ENCODE measurements around the gene CDK14. TPM values are rescaled to one million over a fixed set of nuclear protein-coding genes. Genes with fewer than 3 reads are reported as not detected.

The CDK14 gene
- total RNA-seq, 1 donor from 2014 or later = 1.6 TPM

DNA sequence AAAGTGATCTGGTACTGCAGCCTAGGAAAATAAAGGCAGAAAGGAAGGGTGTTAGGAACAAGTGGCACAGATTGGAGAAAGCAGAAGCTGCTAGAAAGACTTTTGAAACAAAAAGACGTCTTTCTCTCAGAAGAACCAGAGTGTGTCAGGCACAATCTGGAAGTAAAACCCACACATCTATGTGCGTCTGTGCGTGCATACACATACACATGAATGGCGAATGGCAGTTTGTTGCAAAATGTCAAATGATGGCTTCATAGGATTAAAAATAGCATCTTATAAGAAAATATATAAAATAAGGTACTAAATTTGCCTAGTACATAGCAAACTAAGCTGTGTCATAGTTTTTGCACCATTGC is 246.3 kb downstream of the CDK14 start:
- intact Hi-C loops (cut with micrococcal nuclease) = no loop called here
- Mint-ChIP-seq H3K4me3 (no peak overlapping the region), H3K36me3 (ENCODE audit: low read depth) (no peaks in the 10 kb centered on the region), H3K9me3 (peaks cover 9% of the 10 kb centered on the region), H3K4me1 (ENCODE audit: low read depth) (no peaks in the 10 kb centered on the region), H3K27me3 (ENCODE audit: insufficient read depth) (no peaks in the 10 kb centered on the region), H3K27ac (no peak overlapping the region)
- no peak for DNase-seq (ENCODE audit: low spot score)

DNA sequence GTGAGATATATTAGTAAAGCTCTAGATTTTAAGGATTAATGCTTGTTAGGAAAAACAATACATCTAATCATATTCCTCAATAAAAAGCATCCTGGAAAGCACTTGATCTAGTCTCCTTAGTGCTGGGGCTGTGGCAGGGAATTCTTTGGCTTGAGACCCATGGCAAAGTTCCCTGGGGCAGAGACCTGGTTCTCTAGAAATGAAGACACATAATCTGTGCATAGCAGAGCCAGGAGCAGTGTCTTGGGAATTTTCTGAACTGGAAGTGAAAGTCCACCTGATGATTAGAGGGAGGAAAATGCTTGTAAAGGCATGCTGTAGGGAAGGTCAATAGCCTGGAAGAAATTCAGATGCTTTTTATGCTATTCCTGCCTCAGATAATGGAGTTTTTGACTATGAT is 247.4 kb downstream of the CDK14 start:
- Mint-ChIP-seq H3K4me1 (ENCODE audit: low read depth) (no peaks in the 10 kb centered on the region), H3K4me3 (no peak overlapping the region), H3K27me3 (ENCODE audit: insufficient read depth) (no peaks in the 10 kb centered on the region), H3K9me3 (peaks cover 8% of the 10 kb centered on the region), H3K36me3 (ENCODE audit: low read depth) (no peaks in the 10 kb centered on the region), H3K27ac (no peak overlapping the region)
- no peak for DNase-seq (ENCODE audit: low spot score)
- intact Hi-C loops (cut with micrococcal nuclease) = no loop called here

GRCh38 chr7:90844421-90844820 is 248.3 kb downstream of the CDK14 start:
- DNase-seq (ENCODE audit: low spot score) = no peak
- Mint-ChIP-seq H3K9me3 (no peaks in the 10 kb centered on the region), H3K27ac (no peak overlapping the region), H3K27me3 (ENCODE audit: insufficient read depth) (no peaks in the 10 kb centered on the region), H3K4me3 (no peak overlapping the region), H3K4me1 (ENCODE audit: low read depth) (no peaks in the 10 kb centered on the region), H3K36me3 (ENCODE audit: low read depth) (no peaks in the 10 kb centered on the region)
- intact Hi-C loops (cut with micrococcal nuclease) = no loop called here

- no peaks in the 10 kb centered on the region for H3K36me3 Mint-ChIP-seq (ENCODE audit: low read depth)
- intact Hi-C loops (cut with micrococcal nuclease) = no loop called here
- no peaks in the 10 kb centered on the region for H3K4me1 Mint-ChIP-seq (ENCODE audit: low read depth)
- no peak overlapping the region for H3K4me3 Mint-ChIP-seq
- H3K27ac Mint-ChIP-seq = no peak overlapping the region
- H3K27me3 Mint-ChIP-seq (ENCODE audit: insufficient read depth) = no peaks in the 10 kb centered on the region
- no peaks in the 10 kb centered on the region for H3K9me3 Mint-ChIP-seq
- DNase-seq (ENCODE audit: low spot score) = no peak
Measured at GRCh38 chr7:90846192-90846591, 250.1 kb downstream of the CDK14 start.

- intact Hi-C loops (cut with micrococcal nuclease) = no loop called here
- Mint-ChIP-seq H3K36me3 (ENCODE audit: low read depth) (no peaks in the 10 kb centered on the region), H3K27me3 (ENCODE audit: insufficient read depth) (no peaks in the 10 kb centered on the region), H3K27ac (no peak overlapping the region), H3K4me1 (ENCODE audit: low read depth) (no peaks in the 10 kb centered on the region), H3K4me3 (no peak overlapping the region), H3K9me3 (no peaks in the 10 kb centered on the region)
- no peak for DNase-seq (ENCODE audit: low spot score)
Measured at GRCh38 chr7:90850066-90850465, 253.9 kb downstream of the CDK14 start.

- Mint-ChIP-seq H3K4me3 (no peak overlapping the region), H3K27me3 (ENCODE audit: insufficient read depth) (no peaks in the 10 kb centered on the region), H3K36me3 (ENCODE audit: low read depth) (no peaks in the 10 kb centered on the region), H3K9me3 (no peaks in the 10 kb centered on the region), H3K27ac (no peak overlapping the region), H3K4me1 (ENCODE audit: low read depth) (no peaks in the 10 kb centered on the region)
- DNase-seq (ENCODE audit: low spot score) = no peak
- intact Hi-C loops (cut with micrococcal nuclease) = no loop called here
Measured at GRCh38 chr7:90850471-90850870, 254.3 kb downstream of the CDK14 start.

GRCh38 chr7:90853205-90853604 is 257.1 kb downstream of the CDK14 start:
- intact Hi-C loops (cut with micrococcal nuclease) = no loop called here
- DNase-seq (ENCODE audit: low spot score) = no peak
- no peaks in the 10 kb centered on the region for H3K4me1 Mint-ChIP-seq (ENCODE audit: low read depth)

GRCh38 chr7:90856351-90857070 is 260.4 kb downstream of the CDK14 start:
- H3K27ac Mint-ChIP-seq = no peak overlapping the region
- H3K4me1 Mint-ChIP-seq (ENCODE audit: low read depth) = no peaks in the 10 kb centered on the region
- no peak overlapping the region for H3K4me3 Mint-ChIP-seq
- H3K27me3 Mint-ChIP-seq (ENCODE audit: insufficient read depth) = no peaks in the 10 kb centered on the region
- intact Hi-C loops (cut with micrococcal nuclease) = no loop called here
- no peaks in the 10 kb centered on the region for H3K36me3 Mint-ChIP-seq (ENCODE audit: low read depth)
- DNase-seq (ENCODE audit: low spot score) = no peak
- H3K9me3 Mint-ChIP-seq = no peaks in the 10 kb centered on the region

More at GRCh38 chr7:90853205-90853604, 257.1 kb downstream of the CDK14 start:
- no peaks in the 10 kb centered on the region for H3K27me3 Mint-ChIP-seq (ENCODE audit: insufficient read depth)
- H3K9me3 Mint-ChIP-seq = no peaks in the 10 kb centered on the region
- H3K36me3 Mint-ChIP-seq (ENCODE audit: low read depth) = no peaks in the 10 kb centered on the region
- no peak overlapping the region for H3K27ac Mint-ChIP-seq
- H3K4me3 Mint-ChIP-seq = no peak overlapping the region

GRCh38 chr7:90857603-90858002 is 261.5 kb downstream of the CDK14 start:
- intact Hi-C loops (cut with micrococcal nuclease) = no loop called here
- Mint-ChIP-seq H3K4me1 (ENCODE audit: low read depth) (no peaks in the 10 kb centered on the region), H3K4me3 (no peak overlapping the region), H3K27ac (no peak overlapping the region), H3K36me3 (ENCODE audit: low read depth) (no peaks in the 10 kb centered on the region), H3K27me3 (ENCODE audit: insufficient read depth) (no peaks in the 10 kb centered on the region), H3K9me3 (no peaks in the 10 kb centered on the region)
- DNase-seq (ENCODE audit: low spot score) = no peak

DNA sequence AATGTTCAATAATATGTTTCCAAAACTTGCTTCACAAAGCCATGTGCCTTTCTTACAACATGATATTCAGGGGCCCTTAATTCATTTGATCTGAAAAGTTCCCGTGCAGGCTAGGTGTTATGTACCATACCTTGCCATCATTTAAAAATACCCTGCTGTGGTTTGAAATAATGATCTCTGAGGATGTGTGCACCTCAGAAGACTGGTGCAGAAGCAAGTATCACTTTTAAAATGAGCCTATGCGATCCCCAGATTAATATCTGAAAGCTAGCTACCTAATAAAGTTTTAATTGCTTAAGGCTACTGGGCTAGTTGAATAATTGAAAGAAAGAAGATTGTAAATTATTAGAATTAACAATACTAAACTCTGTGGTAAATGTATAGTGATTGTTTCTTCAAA is 262.4 kb downstream of the CDK14 start:
- H3K27ac Mint-ChIP-seq = no peak overlapping the region
- no peak for DNase-seq (ENCODE audit: low spot score)
- no peak overlapping the region for H3K4me3 Mint-ChIP-seq
- H3K9me3 Mint-ChIP-seq = no peaks in the 10 kb centered on the region
- no peaks in the 10 kb centered on the region for H3K4me1 Mint-ChIP-seq (ENCODE audit: low read depth)
- no peaks in the 10 kb centered on the region for H3K36me3 Mint-ChIP-seq (ENCODE audit: low read depth)
- H3K27me3 Mint-ChIP-seq (ENCODE audit: insufficient read depth) = no peaks in the 10 kb centered on the region
- intact Hi-C loops (cut with micrococcal nuclease) = no loop called here

DNA sequence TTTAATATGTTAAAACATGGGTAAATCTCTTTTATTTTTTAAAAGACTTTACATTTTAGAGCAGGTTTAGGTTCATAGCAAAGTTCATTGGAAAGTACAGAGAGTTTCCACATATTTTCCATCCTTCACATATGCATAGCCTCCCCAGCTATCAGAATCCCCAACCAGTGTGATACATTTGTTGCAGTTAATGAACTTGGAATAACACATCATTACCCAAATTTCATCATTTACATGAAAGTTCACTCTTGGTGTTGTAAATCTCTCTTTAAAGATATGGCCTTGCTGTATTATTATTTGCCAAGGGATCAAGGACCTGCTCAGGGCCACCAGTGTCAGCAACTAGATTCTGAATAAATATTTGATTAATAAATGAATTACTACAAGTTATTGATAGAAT is 263.4 kb downstream of the CDK14 start:
- DNase-seq (ENCODE audit: low spot score) = no peak
- Mint-ChIP-seq H3K4me1 (ENCODE audit: low read depth) (no peaks in the 10 kb centered on the region), H3K36me3 (ENCODE audit: low read depth) (no peaks in the 10 kb centered on the region), H3K27ac (no peak overlapping the region), H3K4me3 (no peak overlapping the region), H3K9me3 (no peaks in the 10 kb centered on the region), H3K27me3 (ENCODE audit: insufficient read depth) (no peaks in the 10 kb centered on the region)
- intact Hi-C loops (cut with micrococcal nuclease) = no loop called here

- Mint-ChIP-seq H3K27me3 (ENCODE audit: insufficient read depth) (no peaks in the 10 kb centered on the region), H3K36me3 (ENCODE audit: low read depth) (no peaks in the 10 kb centered on the region), H3K4me3 (no peak overlapping the region), H3K4me1 (ENCODE audit: low read depth) (no peaks in the 10 kb centered on the region), H3K9me3 (no peaks in the 10 kb centered on the region), H3K27ac (no peak overlapping the region)
- intact Hi-C loops (cut with micrococcal nuclease) = no loop called here
- no peak for DNase-seq (ENCODE audit: low spot score)
Measured at GRCh38 chr7:90864088-90864487, 268.0 kb downstream of the CDK14 start.

DNA sequence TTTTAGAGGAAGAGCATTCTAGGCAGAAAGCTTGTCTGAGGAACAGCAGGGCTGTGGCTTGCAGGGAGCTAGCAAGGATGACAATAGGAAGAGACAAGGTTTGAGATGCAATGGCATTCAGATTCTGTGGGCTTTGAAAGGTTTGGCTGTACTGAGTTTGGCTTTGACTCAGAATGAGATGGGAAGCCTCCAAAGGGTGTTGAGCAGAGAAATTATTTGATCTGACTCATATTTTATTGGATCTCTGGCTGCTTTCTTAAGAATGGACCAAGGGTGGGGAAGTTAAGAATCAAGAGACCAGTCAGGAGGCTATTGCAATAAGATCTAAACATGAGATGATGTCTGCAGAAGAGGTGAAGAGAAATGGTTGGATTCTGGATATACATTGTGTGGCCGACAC is 273.2 kb downstream of the CDK14 start:
- Mint-ChIP-seq H3K36me3 (ENCODE audit: low read depth) (no peaks in the 10 kb centered on the region), H3K9me3 (no peaks in the 10 kb centered on the region), H3K4me1 (ENCODE audit: low read depth) (no peaks in the 10 kb centered on the region), H3K27me3 (ENCODE audit: insufficient read depth) (no peaks in the 10 kb centered on the region), H3K4me3 (no peak overlapping the region), H3K27ac (no peak overlapping the region)
- intact Hi-C loops (cut with micrococcal nuclease) = no loop called here
- no peak for DNase-seq (ENCODE audit: low spot score)

DNA sequence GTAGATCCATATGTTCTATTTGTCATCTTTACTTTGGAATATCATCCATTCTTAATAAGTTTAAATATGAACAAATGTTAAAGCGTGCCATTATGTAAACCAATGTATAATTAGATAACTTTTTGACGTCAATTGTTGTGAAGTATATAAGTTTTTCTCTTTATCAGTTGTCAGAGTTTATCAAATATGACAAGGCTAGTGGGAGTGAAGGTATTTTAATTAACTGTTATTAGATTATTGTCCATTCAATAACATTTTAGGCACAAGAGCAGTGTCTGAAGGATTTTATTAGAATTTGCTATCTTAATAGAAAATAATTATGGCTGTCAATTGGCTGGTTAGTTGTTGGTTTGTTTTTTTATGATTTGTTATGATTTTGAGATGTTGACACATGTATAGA is 280.6 kb downstream of the CDK14 start:
- intact Hi-C loops (cut with micrococcal nuclease) = no loop called here
- Mint-ChIP-seq H3K4me1 (ENCODE audit: low read depth) (no peaks in the 10 kb centered on the region), H3K4me3 (no peak overlapping the region), H3K9me3 (no peaks in the 10 kb centered on the region), H3K27me3 (ENCODE audit: insufficient read depth) (no peaks in the 10 kb centered on the region), H3K27ac (no peak overlapping the region), H3K36me3 (ENCODE audit: low read depth) (no peaks in the 10 kb centered on the region)
- no peak for DNase-seq (ENCODE audit: low spot score)

All from activated T-helper 1 cell treated with anti-CD3 and anti-CD28 coated beads, Interleukin-12 subunit alpha, Interleukin-12 subunit beta, Interleukin-2, Interleukin-4 antibody, amounts not matched to agents 30 ng/mL and 10 ng/mL and 1 ng/mL, durations not matched to agents 14 hours and 24 hours and 36 hours (primary cell).